GM23338 (cell line): ENCODE data around the gene GP9. TPM values are rescaled to one million over a fixed set of nuclear protein-coding genes. Genes with fewer than 3 reads are reported as not detected.
"Not testable (repeated sequence)": the region's sequence is repeated elsewhere in the genome, so short reads cannot be mapped to it uniquely, and the experiment has no call there.

Experiments
- ATAC-seq: fragments of 200-7000 bp; cut with Tn5 transposase; 3 replicates; pipeline ENCODE4 v1.9.1; 2020
- DNase-seq: peaks from one replicate; pipeline ENCODE4 v3.0.0-alpha.2; 2015; ENCODE audit warnings: low spot score
- H2AFZ ChIP-seq: fragments of 200-600 bp; sonication (generic); 2 replicates; pipeline ENCODE4 v1.8.0; 2016; ENCODE audit warnings: antibody characterized with exemption, mild to moderate bottlenecking, moderate library complexity
- H3F3A ChIP-seq: fragments of 200-600 bp; sonication (generic); replicated peaks from 2 replicates; pipeline ENCODE4 v1.8.0; 2017; ENCODE audit warnings: antibody characterized with exemption, mixed run types, low read depth
- H3K27ac ChIP-seq: fragments of 200-600 bp; sonication (generic); 2 replicates; pipeline ENCODE4 v1.6.1; 2016; ENCODE audit warnings: low read depth
- H3K27me3 ChIP-seq: fragments of 200-600 bp; sonication (generic); 2 replicates; pipeline ENCODE4 v1.8.0; 2016; ENCODE audit warnings: mild to moderate bottlenecking, mixed run types, moderate library complexity; ENCODE audit not compliant: insufficient read depth
- H3K36me3 ChIP-seq: fragments of 200-600 bp; sonication (generic); 2 replicates; pipeline ENCODE4 v1.8.0; 2016; ENCODE audit warnings: mild to moderate bottlenecking; ENCODE audit not compliant: insufficient read depth
- H3K4me1 ChIP-seq: fragments of 200-600 bp; sonication (generic); 2 replicates; pipeline ENCODE4 v1.8.0; 2016; ENCODE audit warnings: mild to moderate bottlenecking, moderate library complexity; ENCODE audit not compliant: insufficient read depth
- H3K4me2 ChIP-seq: fragments of 200-600 bp; sonication (generic); 2 replicates; pipeline ENCODE4 v1.7.1; 2017; ENCODE audit warnings: mixed run types
- H3K4me3 ChIP-seq: fragments of 200-600 bp; sonication (generic); 2 replicates; pipeline ENCODE4 v1.6.1; 2016; ENCODE audit warnings: mixed run types
- H3K79me2 ChIP-seq: fragments of 200-600 bp; sonication (generic); replicated peaks from 2 replicates; pipeline ENCODE4 v1.8.0; 2017; ENCODE audit warnings: mild to moderate bottlenecking; ENCODE audit not compliant: insufficient read depth
- H3K9me2 ChIP-seq: fragments of 200-600 bp; sonication (generic); 2 replicates; pipeline ENCODE4 v1.8.0; 2017; ENCODE audit not compliant: insufficient read depth
- H4K20me1 ChIP-seq: fragments of 200-600 bp; sonication (generic); replicated peaks from 2 replicates; pipeline ENCODE4 v1.8.0; 2017; ENCODE audit warnings: mild to moderate bottlenecking; ENCODE audit not compliant: insufficient read depth
- H3K27ac Mint-ChIP-seq: 2 replicates; pipeline ENCODE4 v1.8.0; 2020; ENCODE audit warnings: inconsistent platforms, mild to moderate bottlenecking, moderate library complexity, mixed read lengths
- H3K27me3 Mint-ChIP-seq: 3 replicates; pipeline ENCODE4 v1.8.0; 2022; ENCODE audit warnings: low read depth, mild to moderate bottlenecking, moderate library complexity, mixed read lengths, inconsistent platforms; ENCODE audit not compliant: insufficient read depth, poor library complexity
- H3K36me3 Mint-ChIP-seq: 3 replicates; pipeline ENCODE4 v1.8.0; 2021; ENCODE audit warnings: low read depth, mild to moderate bottlenecking, inconsistent platforms, moderate library complexity, mixed read lengths
- H3K4me1 Mint-ChIP-seq: 3 replicates; pipeline ENCODE4 v1.8.0; 2020; ENCODE audit warnings: mild to moderate bottlenecking, inconsistent platforms, mixed read lengths
- H3K4me3 Mint-ChIP-seq: 3 replicates; pipeline ENCODE4 v1.8.0; 2021; ENCODE audit warnings: moderate library complexity, mild to moderate bottlenecking, inconsistent platforms, mixed read lengths
- H3K9me3 Mint-ChIP-seq: 3 replicates; pipeline ENCODE4 v1.8.0; 2020; ENCODE audit warnings: moderate library complexity, mild to moderate bottlenecking, inconsistent platforms, mixed read lengths
- CREB1 ChIP-seq: fragments of 250-450 bp; sonication (Bioruptor Pico); IDR thresholded peaks from 2 replicates; pipeline ENCODE4 v1.5.0; 2020; ENCODE audit warnings: low read depth, mild to moderate bottlenecking, moderate library complexity
- CTCF ChIP-seq, 2 experiments: fragments of 200-600 bp in 1 of 2; sonication (generic) in 1 of 2; conservative IDR thresholded peaks; 2 replicates each; pipeline versions ENCODE4 v1.5.1 to v1.6.1; 2016 to 2017; ENCODE audit warnings: antibody characterized with exemption in 2 of 2, low read depth in 2 of 2, mild to moderate bottlenecking in 2 of 2, moderate library complexity in 1 of 2
- ETS1 ChIP-seq: IDR thresholded peaks from 2 replicates; pipeline ENCODE4 v1.6.1; 2016; ENCODE audit warnings: antibody characterized with exemption
- EZH2phosphoT487 ChIP-seq: fragments of 200-600 bp; sonication (generic); IDR thresholded peaks from one replicate; pipeline ENCODE4 v1.8.1; 2018; ENCODE audit warnings: antibody characterized with exemption; ENCODE audit not compliant: unreplicated experiment
- JUNB ChIP-seq: IDR thresholded peaks from one replicate; pipeline ENCODE4 v1.6.1; 2016; ENCODE audit warnings: antibody characterized with exemption; ENCODE audit not compliant: unreplicated experiment
- NANOG ChIP-seq: IDR thresholded peaks from 2 replicates; pipeline ENCODE4 v1.6.1; 2016; ENCODE audit warnings: antibody characterized with exemption, borderline replicate concordance
- REST ChIP-seq: IDR thresholded peaks from one replicate; pipeline ENCODE4 v1.6.1; 2018; ENCODE audit warnings: antibody characterized with exemption; ENCODE audit not compliant: unreplicated experiment
- STAT1 ChIP-seq: IDR thresholded peaks from one replicate; pipeline ENCODE4 v1.6.1; 2016; ENCODE audit warnings: antibody characterized with exemption; ENCODE audit not compliant: unreplicated experiment
- ZNF331 ChIP-seq: fragments of 250-450 bp; sonication (Bioruptor Pico); IDR thresholded peaks from 2 replicates; pipeline ENCODE4 v1.5.0; 2020; ENCODE audit warnings: low read depth, mild to moderate bottlenecking, moderate library complexity
- polyA plus RNA-seq: library from polyadenylated mRNA; unstranded; fragments of >200 nt; fragmentation: Nextera tagmentation; extraction: Ambion mirVana; gene quantifications from 2 replicates; pipeline ENCODE4 v1.2.1, GENCODE V29; 2016
- total RNA-seq: library from RNA; depleted of rRNA; stranded (reverse); fragments of >200 nt; shearing (Covaris generic); gene quantifications from 2 replicates; pipeline ENCODE4 v1.2.3, GENCODE V29; 2014

The GP9 gene
- total and polyA plus RNA-seq, 2 experiments from 2014 or later: not detected

GRCh38 chr3:129087138-129087702 lies 26.6 kb downstream of the GP9 start:
- peaks cover 3% of the 10 kb centered on the region; the same call in 1 of the 2 replicates for H3K36me3 ChIP-seq
- H3K4me3 ChIP-seq: no peak overlapping the region
- H4K20me1 ChIP-seq: no peaks in the 10 kb centered on the region
- H3K4me1 ChIP-seq: no peaks in the 10 kb centered on the region
- no peak for TF ChIP-seq STAT1
- no peaks in the 10 kb centered on the region for H3F3A ChIP-seq
- H3K27me3 ChIP-seq: no peaks in the 10 kb centered on the region
- H3K9me2 ChIP-seq: no peaks in the 10 kb centered on the region
- H3K79me2 ChIP-seq: no peaks in the 10 kb centered on the region
- Mint-ChIP-seq H3K4me3 (no peak overlapping the region), H3K36me3 (peaks cover 2% of the 10 kb centered on the region; the same call in 1 of the 3 replicates), H3K9me3 (no peaks in the 10 kb centered on the region), H3K4me1 (no peaks in the 10 kb centered on the region), H3K27ac (no peak overlapping the region), H3K27me3 (peaks cover 4% of the 10 kb centered on the region)
- no peak overlapping the region for H3K27ac ChIP-seq
- no peak for ATAC-seq
- DNase-seq: no peak
- no peak overlapping the region for H3K4me2 ChIP-seq
- no peak overlapping the region for H2AFZ ChIP-seq

- H3K27me3 Mint-ChIP-seq, H3K27ac Mint-ChIP-seq, H3K9me3 Mint-ChIP-seq, H3K4me1 Mint-ChIP-seq, H3K27ac ChIP-seq, H3K79me2 ChIP-seq, H3K36me3 Mint-ChIP-seq, H3K4me3 ChIP-seq, H3K4me3 Mint-ChIP-seq, H3K4me1 ChIP-seq, H3K36me3 ChIP-seq, H3K9me2 ChIP-seq, H3K4me2 ChIP-seq, H3F3A ChIP-seq, H2AFZ ChIP-seq, H3K27me3 ChIP-seq, H4K20me1 ChIP-seq: not testable (repeated sequence)
- DNase-seq (peak; percentile 45), ATAC-seq (peak; percentile 96)
These were observed 27.3 kb downstream of the GP9 start for GRCh38 chr3:129087904-129088303.

GRCh38 chr3:129088312-129088711 lies 27.7 kb downstream of the GP9 start:
- not testable (repeated sequence) for H3K27ac Mint-ChIP-seq, H3K4me3 ChIP-seq, H3K36me3 Mint-ChIP-seq, H3K79me2 ChIP-seq, H3K27ac ChIP-seq, H4K20me1 ChIP-seq, H3K4me3 Mint-ChIP-seq, H3K27me3 Mint-ChIP-seq, H3K4me2 ChIP-seq, H3K36me3 ChIP-seq, H3F3A ChIP-seq, H2AFZ ChIP-seq, H3K4me1 ChIP-seq, DNase-seq, H3K4me1 Mint-ChIP-seq, H3K9me3 Mint-ChIP-seq, H3K27me3 ChIP-seq, H3K9me2 ChIP-seq
- ATAC-seq: peak; percentile 20

- H3K9me2 ChIP-seq: no peaks in the 10 kb centered on the region
- no peaks in the 10 kb centered on the region for H3K27me3 ChIP-seq
- peaks cover 4% of the 10 kb centered on the region; the same call in 1 of the 2 replicates for H3K36me3 ChIP-seq
- Mint-ChIP-seq H3K27me3 (peaks cover 6% of the 10 kb centered on the region), H3K4me3 (no peak overlapping the region), H3K9me3 (no peaks in the 10 kb centered on the region), H3K36me3 (peaks cover 13% of the 10 kb centered on the region), H3K27ac (no peak overlapping the region), H3K4me1 (no peaks in the 10 kb centered on the region)
- no peak overlapping the region for H3K4me2 ChIP-seq
- H3F3A ChIP-seq: no peaks in the 10 kb centered on the region
- H4K20me1 ChIP-seq: peaks cover 4% of the 10 kb centered on the region; the same call in 1 of the 2 replicates
- H2AFZ ChIP-seq: no peak overlapping the region
- H3K79me2 ChIP-seq: peaks cover 33% of the 10 kb centered on the region
- no peak overlapping the region for H3K27ac ChIP-seq
- ATAC-seq (no peak), DNase-seq (no peak)
- no peaks in the 10 kb centered on the region for H3K4me1 ChIP-seq
- no peak overlapping the region for H3K4me3 ChIP-seq
- no peak for TF ChIP-seq ZNF331
- TF ChIP-seq STAT1: no peak
- TF ChIP-seq CTCF (conservative IDR thresholded peaks at IDR 0.05; ENCODE audit: low read depth in 2 of 2): no peak
- TF ChIP-seq REST: no peak
- no peak for TF ChIP-seq NANOG
- TF ChIP-seq ETS1: no peak
- TF ChIP-seq EZH2phosphoT487: no peak
- TF ChIP-seq JUNB: no peak
- no peak for TF ChIP-seq CREB1 (CRISPR knock-in tag)
These were observed 34.7 kb downstream of the GP9 start for GRCh38 chr3:129095285-129095684.
